ENCODE results near the gene ARHGAP40. TPM values are rescaled to one million over a fixed set of nuclear protein-coding genes. Genes with fewer than 3 reads are reported as not detected.
"Not testable (repeated sequence)": the region's sequence is repeated elsewhere in the genome, so short reads cannot be mapped to it uniquely, and the experiment has no call there.

The ARHGAP40 gene
- total RNA-seq, 1 donor from 2014 or later, result not detected

- intact Hi-C loops (cut with micrococcal nuclease), result no loop called here
- Mint-ChIP-seq H3K9me3 (no peaks in the 10 kb centered on the region), H3K4me3 (no peak overlapping the region), H3K27ac (no peak overlapping the region), H3K27me3 (no peaks in the 10 kb centered on the region), H3K36me3 (ENCODE audit: low read depth) (peaks cover 15% of the 10 kb centered on the region), H3K4me1 (no peaks in the 10 kb centered on the region)
- DNase-seq, result no peak
These were observed 21.7 kb upstream of the ARHGAP40 start for GRCh38 chr20:38579921-38580320.

- Mint-ChIP-seq H3K4me3 (no peak within 1 kb of the TSS), H3K4me1 (no peaks in the 10 kb centered on the region), H3K36me3 (ENCODE audit: low read depth) (peaks cover 8% of the 10 kb centered on the region), H3K27me3 (peaks cover 2% of the 10 kb centered on the region), H3K27ac (no peak within 1 kb of the TSS), H3K9me3 (no peaks in the 10 kb centered on the region)
- DNase-seq, result no peak
- intact Hi-C loops (cut with micrococcal nuclease), result no loop called here
These were observed 20.6 kb upstream of the ARHGAP40 start, which contains the start of gene ADIG for GRCh38 chr20:38581013-38581412. ADIG (plus strand) TSS chr20:38581197; CDS start chr20:38581251, 54 bp downstream.

DNA sequence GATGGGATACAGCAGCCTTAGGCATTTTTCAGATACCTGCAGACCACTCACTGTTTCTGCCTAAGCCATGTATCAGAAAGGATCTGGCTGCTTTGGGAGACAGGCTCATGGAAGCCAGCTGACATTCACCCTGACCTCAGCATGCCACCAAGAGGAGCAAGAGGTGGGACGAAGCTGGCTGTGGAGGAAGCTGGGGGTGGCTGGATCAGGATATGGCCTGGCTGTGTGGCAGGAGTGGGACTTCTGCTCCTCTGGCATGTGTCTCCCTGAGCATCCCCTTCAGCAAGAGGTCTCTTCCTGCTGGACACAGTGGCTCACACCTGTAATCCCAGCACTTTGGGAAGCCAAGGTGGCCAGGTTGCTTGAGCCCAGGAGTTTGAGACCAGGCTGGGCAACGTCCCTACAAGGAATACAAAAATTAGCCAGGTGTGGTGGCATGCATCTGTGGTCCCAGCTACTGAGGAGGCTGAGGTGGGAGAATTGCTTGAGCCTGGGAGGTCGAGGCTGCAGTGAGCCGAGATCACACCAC lies 19.7 kb upstream of the ARHGAP40 start:
- Mint-ChIP-seq H3K9me3 (no peaks in the 10 kb centered on the region), H3K4me1 (no peaks in the 10 kb centered on the region), H3K36me3 (ENCODE audit: low read depth) (peaks cover 2% of the 10 kb centered on the region), H3K27ac (no peak overlapping the region), H3K27me3 (peaks cover 2% of the 10 kb centered on the region), H3K4me3 (no peak overlapping the region)
- intact Hi-C loops (cut with micrococcal nuclease), result no loop called here
- DNase-seq, result no peak

GRCh38 chr20:38583306-38583705 lies 18.3 kb upstream of the ARHGAP40 start:
- Mint-ChIP-seq H3K4me3 (no peak overlapping the region), H3K9me3 (no peaks in the 10 kb centered on the region)
- intact Hi-C loops (cut with micrococcal nuclease), result no loop called here

DNA sequence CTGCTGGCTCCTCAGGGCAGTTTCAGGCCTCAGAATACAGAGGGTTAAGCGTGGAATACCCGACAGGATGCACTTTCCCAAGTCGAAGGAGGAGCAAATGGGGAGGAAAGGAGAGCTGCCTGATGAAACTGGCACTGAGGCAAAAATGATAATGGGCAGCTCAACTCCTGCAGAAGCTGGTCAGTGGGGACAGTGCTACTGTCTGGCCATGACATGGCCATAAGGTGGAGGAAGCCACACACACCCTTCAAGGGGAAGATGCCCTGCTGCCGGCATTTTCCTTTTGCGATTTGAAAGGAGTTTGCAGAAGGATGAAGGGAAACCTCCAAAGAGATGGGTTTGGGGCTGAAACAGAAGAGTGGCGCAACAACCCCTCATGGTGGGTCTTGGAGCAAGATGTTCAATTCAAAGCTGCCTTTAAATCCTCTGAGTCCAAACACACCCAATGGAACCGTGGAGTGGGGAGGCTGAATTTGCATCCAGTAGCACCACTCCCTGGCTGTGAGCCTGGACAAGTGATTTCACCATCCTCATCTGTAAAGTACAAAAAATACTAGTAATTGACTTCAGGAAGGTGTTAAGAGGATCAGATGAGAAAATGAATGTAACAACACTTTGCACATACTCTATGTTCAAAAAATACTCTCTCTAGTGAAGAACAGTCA lies 17.4 kb upstream of the ARHGAP40 start:
- no peaks in the 10 kb centered on the region for H3K9me3 Mint-ChIP-seq
- intact Hi-C loops (cut with micrococcal nuclease), result no loop called here
- no peak overlapping the region for H3K27ac Mint-ChIP-seq
- H3K27me3 Mint-ChIP-seq, result peaks cover 2% of the 10 kb centered on the region
- H3K4me1 Mint-ChIP-seq, result no peaks in the 10 kb centered on the region
- H3K4me3 Mint-ChIP-seq, result no peak overlapping the region
- H3K36me3 Mint-ChIP-seq (ENCODE audit: low read depth), result no peaks in the 10 kb centered on the region
- no peak for DNase-seq

More at GRCh38 chr20:38583306-38583705, 18.3 kb upstream of the ARHGAP40 start:
- DNase-seq, result no peak
- H3K36me3 Mint-ChIP-seq (ENCODE audit: low read depth), result no peaks in the 10 kb centered on the region
- H3K27ac Mint-ChIP-seq, result no peak overlapping the region
- H3K4me1 Mint-ChIP-seq, result no peaks in the 10 kb centered on the region
- H3K27me3 Mint-ChIP-seq, result peaks cover 2% of the 10 kb centered on the region

DNA sequence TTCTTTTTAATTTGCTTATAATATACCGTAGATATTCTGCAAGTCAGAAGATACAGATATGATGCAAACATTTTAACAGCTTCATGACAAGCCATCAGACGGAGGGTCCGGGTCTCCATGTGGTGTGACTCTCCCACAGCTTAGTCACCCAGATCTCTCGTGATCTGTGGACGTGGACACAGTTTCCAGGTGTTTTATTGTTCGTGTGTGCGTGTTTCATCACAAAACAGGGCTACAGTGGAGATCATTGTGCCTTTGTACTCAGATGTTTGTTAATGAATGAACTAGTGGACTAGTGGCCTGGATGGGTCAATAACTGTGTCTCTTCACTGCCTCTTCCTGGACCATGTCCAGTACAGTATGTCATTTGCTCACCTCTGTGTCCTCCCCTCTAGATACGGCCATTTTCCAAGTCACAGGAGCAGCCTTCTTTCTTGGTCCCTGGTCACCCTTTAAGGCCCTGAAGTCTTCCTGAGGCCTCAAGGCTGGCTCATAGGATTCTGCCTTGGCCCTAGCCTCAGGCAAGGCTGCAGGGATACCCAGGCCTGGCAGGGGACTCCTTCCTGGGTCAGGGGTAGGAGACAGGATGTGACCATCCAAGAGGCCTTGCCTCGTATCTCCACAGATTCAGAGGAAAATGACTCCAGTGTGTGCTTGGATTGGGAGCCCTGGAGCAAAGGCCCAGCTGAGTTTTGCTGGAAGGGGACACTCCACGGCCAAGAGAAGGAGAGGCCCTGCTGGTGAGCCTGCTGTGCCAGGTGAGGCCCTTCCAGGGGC lies 16.0 kb upstream of the ARHGAP40 start:
- DNase-seq, result no peak
- Mint-ChIP-seq H3K27ac (no peak overlapping the region), H3K36me3 (ENCODE audit: low read depth) (no peaks in the 10 kb centered on the region), H3K4me1 (no peaks in the 10 kb centered on the region), H3K9me3 (no peaks in the 10 kb centered on the region), H3K4me3 (no peak overlapping the region), H3K27me3 (peaks cover 2% of the 10 kb centered on the region)
- intact Hi-C loops (cut with micrococcal nuclease), result no loop called here

GRCh38 chr20:38586181-38586525 lies 15.5 kb upstream of the ARHGAP40 start:
- no peaks in the 10 kb centered on the region for H3K36me3 Mint-ChIP-seq (ENCODE audit: low read depth)
- DNase-seq, result no peak
- H3K4me3 Mint-ChIP-seq, result no peak overlapping the region
- H3K27ac Mint-ChIP-seq, result no peak overlapping the region
- peaks cover 2% of the 10 kb centered on the region for H3K27me3 Mint-ChIP-seq
- no peaks in the 10 kb centered on the region for H3K9me3 Mint-ChIP-seq
- no peaks in the 10 kb centered on the region for H3K4me1 Mint-ChIP-seq
- intact Hi-C loops (cut with micrococcal nuclease), result no loop called here

GRCh38 chr20:38588303-38588702 lies 13.3 kb upstream of the ARHGAP40 start:
- Mint-ChIP-seq H3K27ac (no peak overlapping the region), H3K27me3 (peaks cover 2% of the 10 kb centered on the region), H3K4me3 (no peak overlapping the region), H3K4me1 (no peaks in the 10 kb centered on the region), H3K36me3 (ENCODE audit: low read depth) (no peaks in the 10 kb centered on the region), H3K9me3 (no peaks in the 10 kb centered on the region)
- no peak for DNase-seq
- intact Hi-C loops (cut with micrococcal nuclease), result no loop called here

DNA sequence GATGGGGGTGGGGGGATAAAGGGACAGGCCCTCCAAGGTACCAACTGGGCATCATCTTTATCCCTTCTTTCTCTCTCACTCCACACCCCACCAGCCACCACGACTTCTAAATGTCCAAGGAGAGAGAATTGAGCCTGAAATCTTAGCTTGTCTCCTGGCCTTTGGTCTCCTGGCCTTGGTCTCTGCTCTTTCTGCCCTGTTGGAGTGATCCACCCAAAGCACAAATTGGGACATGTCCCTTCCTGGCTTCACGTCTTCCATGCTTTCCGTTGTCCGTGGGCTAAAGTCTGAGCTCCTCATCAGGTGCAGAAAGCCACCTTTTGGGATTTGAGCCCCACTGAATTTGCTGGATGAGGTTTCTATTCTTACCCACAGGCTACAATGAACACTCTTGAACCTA lies 12.3 kb upstream of the ARHGAP40 start:
- H3K4me1 Mint-ChIP-seq, result no peaks in the 10 kb centered on the region
- intact Hi-C loops (cut with micrococcal nuclease), result no loop called here
- H3K36me3 Mint-ChIP-seq (ENCODE audit: low read depth), result no peaks in the 10 kb centered on the region
- H3K4me3 Mint-ChIP-seq, result no peak overlapping the region
- no peak for DNase-seq
- no peaks in the 10 kb centered on the region for H3K9me3 Mint-ChIP-seq
- H3K27me3 Mint-ChIP-seq, result peaks cover 2% of the 10 kb centered on the region
- H3K27ac Mint-ChIP-seq, result no peak overlapping the region

GRCh38 chr20:38589967-38590675 lies 11.5 kb upstream of the ARHGAP40 start:
- DNase-seq, result no peak
- intact Hi-C loops (cut with micrococcal nuclease), result no loop called here
- Mint-ChIP-seq H3K9me3 (no peaks in the 10 kb centered on the region), H3K4me1 (no peaks in the 10 kb centered on the region), H3K27me3 (peaks cover under 1% of the 10 kb centered on the region), H3K27ac (no peak overlapping the region), H3K4me3 (no peak overlapping the region), H3K36me3 (ENCODE audit: low read depth) (no peaks in the 10 kb centered on the region)

- no peak overlapping the region for H3K27ac Mint-ChIP-seq
- no peaks in the 10 kb centered on the region for H3K36me3 Mint-ChIP-seq (ENCODE audit: low read depth)
- no peak overlapping the region for H3K4me3 Mint-ChIP-seq
- DNase-seq, result no peak
- no peaks in the 10 kb centered on the region for H3K9me3 Mint-ChIP-seq
- H3K27me3 Mint-ChIP-seq, result no peaks in the 10 kb centered on the region
- intact Hi-C loops (cut with micrococcal nuclease), result no loop called here
- no peaks in the 10 kb centered on the region for H3K4me1 Mint-ChIP-seq
These were observed 10.7 kb upstream of the ARHGAP40 start for GRCh38 chr20:38590676-38591473.

GRCh38 chr20:38591474-38592410 lies 9.9 kb upstream of the ARHGAP40 start:
- H3K27ac Mint-ChIP-seq, result no peak overlapping the region
- no peak for DNase-seq
- H3K4me1 Mint-ChIP-seq, result no peaks in the 10 kb centered on the region
- H3K27me3 Mint-ChIP-seq, result no peaks in the 10 kb centered on the region
- no peak overlapping the region for H3K4me3 Mint-ChIP-seq
- intact Hi-C loops (cut with micrococcal nuclease), result no loop called here
- no peaks in the 10 kb centered on the region for H3K36me3 Mint-ChIP-seq (ENCODE audit: low read depth)
- H3K9me3 Mint-ChIP-seq, result no peaks in the 10 kb centered on the region

DNA sequence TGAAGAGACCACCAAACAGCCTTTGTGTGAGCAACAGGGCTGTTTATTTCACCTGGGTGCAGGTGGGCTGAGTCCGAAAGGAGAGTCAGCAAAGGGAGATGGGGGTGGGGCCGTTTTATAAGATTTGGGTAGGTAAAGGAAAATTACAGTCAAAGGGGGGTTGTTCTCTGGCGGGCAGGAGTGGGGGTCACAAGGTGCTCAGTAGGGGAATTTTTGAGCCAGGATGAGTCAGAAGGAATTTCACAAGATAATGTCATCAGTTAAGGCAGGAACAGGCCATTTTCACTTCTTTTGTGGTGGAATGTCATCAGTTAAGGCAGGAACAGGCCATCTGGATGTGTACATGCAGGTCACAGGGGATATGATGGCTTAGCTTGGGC lies 9.2 kb upstream of the ARHGAP40 start:
- H3K9me3 Mint-ChIP-seq; intact Hi-C loops (cut with micrococcal nuclease): not testable (repeated sequence)

More for the DNA sequence above, 9.2 kb upstream of the ARHGAP40 start:
- not testable (repeated sequence) for H3K27me3 Mint-ChIP-seq; DNase-seq; H3K4me3 Mint-ChIP-seq; H3K36me3 Mint-ChIP-seq (ENCODE audit: low read depth); H3K27ac Mint-ChIP-seq; H3K4me1 Mint-ChIP-seq
